ENCODE results near the gene EAF1. TPM values are rescaled to one million over a fixed set of nuclear protein-coding genes. Genes with fewer than 3 reads are reported as not detected.
A peak's percentile ranks its signal among the peaks of the same experiment; 100 is the strongest.

EAF1 gene
- total RNA-seq, 1 donor from 2014 or later: 23.9 TPM

- TF ChIP-seq CTCF (IDR thresholded peaks at IDR 0.05; ENCODE audit: unreplicated experiment): no peak
- Mint-ChIP-seq H3K27me3 (ENCODE audit: unreplicated experiment) (no peaks in the 10 kb centered on the region), H3K36me3 (ENCODE audit: low read depth, unreplicated experiment) (peaks cover 3% of the 10 kb centered on the region), H3K4me1 (ENCODE audit: unreplicated experiment) (peaks cover 3% of the 10 kb centered on the region), H3K9me3 (ENCODE audit: unreplicated experiment) (no peaks in the 10 kb centered on the region), H3K4me3 (ENCODE audit: unreplicated experiment) (peak overlapping the region; percentile 9), H3K27ac (ENCODE audit: unreplicated experiment) (no peak overlapping the region)
- DNase-seq (ENCODE audit: low spot score): no peak
Measured at GRCh38 chr3:15462451-15462850, 35.1 kb downstream of the EAF1 start.

- no peak for DNase-seq (ENCODE audit: low spot score)
- Mint-ChIP-seq H3K36me3 (ENCODE audit: low read depth, unreplicated experiment) (no peaks in the 10 kb centered on the region), H3K27me3 (ENCODE audit: unreplicated experiment) (no peaks in the 10 kb centered on the region), H3K9me3 (ENCODE audit: unreplicated experiment) (no peaks in the 10 kb centered on the region), H3K4me3 (ENCODE audit: unreplicated experiment) (no peak overlapping the region), H3K4me1 (ENCODE audit: unreplicated experiment) (peaks cover 8% of the 10 kb centered on the region), H3K27ac (ENCODE audit: unreplicated experiment) (no peak overlapping the region)
- TF ChIP-seq CTCF (IDR thresholded peaks at IDR 0.05; ENCODE audit: unreplicated experiment): no peak
Measured at GRCh38 chr3:15465876-15466585, 38.6 kb downstream of the EAF1 start.

- peaks cover 5% of the 10 kb centered on the region for H3K4me1 Mint-ChIP-seq (ENCODE audit: unreplicated experiment)
- H3K27ac Mint-ChIP-seq (ENCODE audit: unreplicated experiment): no peak overlapping the region
- no peaks in the 10 kb centered on the region for H3K27me3 Mint-ChIP-seq (ENCODE audit: unreplicated experiment)
- no peak for TF ChIP-seq CTCF (IDR thresholded peaks at IDR 0.05; ENCODE audit: unreplicated experiment)
- no peaks in the 10 kb centered on the region for H3K9me3 Mint-ChIP-seq (ENCODE audit: unreplicated experiment)
- H3K4me3 Mint-ChIP-seq (ENCODE audit: unreplicated experiment): no peak overlapping the region
- H3K36me3 Mint-ChIP-seq (ENCODE audit: low read depth, unreplicated experiment): no peaks in the 10 kb centered on the region
- DNase-seq (ENCODE audit: low spot score): no peak
Measured at GRCh38 chr3:15467227-15468181, 40.1 kb downstream of the EAF1 start.

- Mint-ChIP-seq H3K4me3 (ENCODE audit: unreplicated experiment) (no peak overlapping the region), H3K36me3 (ENCODE audit: low read depth, unreplicated experiment) (no peaks in the 10 kb centered on the region), H3K4me1 (ENCODE audit: unreplicated experiment) (peaks cover 5% of the 10 kb centered on the region), H3K27me3 (ENCODE audit: unreplicated experiment) (no peaks in the 10 kb centered on the region), H3K9me3 (ENCODE audit: unreplicated experiment) (no peaks in the 10 kb centered on the region), H3K27ac (ENCODE audit: unreplicated experiment) (no peak overlapping the region)
- TF ChIP-seq CTCF (IDR thresholded peaks at IDR 0.05; ENCODE audit: unreplicated experiment): no peak
- no peak for DNase-seq (ENCODE audit: low spot score)
Measured at GRCh38 chr3:15470261-15470660, 42.9 kb downstream of the EAF1 start.

GRCh38 chr3:15470849-15471248 is 43.5 kb downstream of the EAF1 start:
- no peak overlapping the region for H3K4me3 Mint-ChIP-seq (ENCODE audit: unreplicated experiment)
- no peak for TF ChIP-seq CTCF (IDR thresholded peaks at IDR 0.05; ENCODE audit: unreplicated experiment)
- no peaks in the 10 kb centered on the region for H3K27me3 Mint-ChIP-seq (ENCODE audit: unreplicated experiment)
- no peaks in the 10 kb centered on the region for H3K9me3 Mint-ChIP-seq (ENCODE audit: unreplicated experiment)
- no peak overlapping the region for H3K27ac Mint-ChIP-seq (ENCODE audit: unreplicated experiment)
- DNase-seq (ENCODE audit: low spot score): no peak
- peaks cover 5% of the 10 kb centered on the region for H3K4me1 Mint-ChIP-seq (ENCODE audit: unreplicated experiment)
- H3K36me3 Mint-ChIP-seq (ENCODE audit: low read depth, unreplicated experiment): no peaks in the 10 kb centered on the region
